ENCODE measurements around the gene SPIB. TPM values are rescaled to one million over a fixed set of nuclear protein-coding genes. Genes with fewer than 3 reads are reported as not detected.
"Not testable (repeated sequence)": the region's sequence is repeated elsewhere in the genome, so short reads cannot be mapped to it uniquely, and the experiment has no call there.

Gene SPIB
- total and polyA plus RNA-seq, 12 donors, result 0.10 to 0.42 (median 0.20) TPM; not detected in 9

DNA sequence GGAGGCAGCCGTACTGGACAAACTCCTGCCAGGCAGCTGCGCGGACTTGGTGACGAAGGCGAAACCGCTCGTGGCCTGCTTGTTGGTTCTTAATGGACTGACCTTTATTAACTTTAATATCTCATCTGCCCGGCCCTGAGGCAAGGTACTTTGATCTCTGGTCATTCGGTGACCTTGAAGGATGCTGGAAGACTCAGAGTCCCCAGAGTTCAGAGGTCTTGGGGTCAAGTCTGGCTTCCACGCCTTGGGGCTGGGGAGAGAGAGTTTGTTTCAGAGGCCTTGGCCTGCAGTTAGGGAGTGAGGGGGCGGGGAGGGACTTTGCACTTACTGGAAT is 47.9 kb downstream of the SPIB start:
- no peaks in the 10 kb centered on the region for H3K36me3 ChIP-seq
- 87 to 91% methylated on average over 11 of the region's 11 CpGs for WGBS, 2 donors
- no peak overlapping the region for H3K27ac ChIP-seq
- H3K9me3 ChIP-seq, result no peaks in the 10 kb centered on the region
- TF ChIP-seq, protein P1, sequence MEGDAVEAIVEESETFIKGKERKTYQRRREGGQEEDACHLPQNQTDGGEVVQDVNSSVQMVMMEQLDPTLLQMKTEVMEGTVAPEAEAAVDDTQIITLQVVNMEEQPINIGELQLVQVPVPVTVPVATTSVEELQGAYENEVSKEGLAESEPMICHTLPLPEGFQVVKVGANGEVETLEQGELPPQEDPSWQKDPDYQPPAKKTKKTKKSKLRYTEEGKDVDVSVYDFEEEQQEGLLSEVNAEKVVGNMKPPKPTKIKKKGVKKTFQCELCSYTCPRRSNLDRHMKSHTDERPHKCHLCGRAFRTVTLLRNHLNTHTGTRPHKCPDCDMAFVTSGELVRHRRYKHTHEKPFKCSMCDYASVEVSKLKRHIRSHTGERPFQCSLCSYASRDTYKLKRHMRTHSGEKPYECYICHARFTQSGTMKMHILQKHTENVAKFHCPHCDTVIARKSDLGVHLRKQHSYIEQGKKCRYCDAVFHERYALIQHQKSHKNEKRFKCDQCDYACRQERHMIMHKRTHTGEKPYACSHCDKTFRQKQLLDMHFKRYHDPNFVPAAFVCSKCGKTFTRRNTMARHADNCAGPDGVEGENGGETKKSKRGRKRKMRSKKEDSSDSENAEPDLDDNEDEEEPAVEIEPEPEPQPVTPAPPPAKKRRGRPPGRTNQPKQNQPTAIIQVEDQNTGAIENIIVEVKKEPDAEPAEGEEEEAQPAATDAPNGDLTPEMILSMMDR (IDR thresholded peaks at IDR 0.05), result no peak
- H3K4me1 ChIP-seq, result no peaks in the 10 kb centered on the region
- peaks cover 0 to 25% (median 5%) of the 10 kb centered on the region in 7 donors for H3K27me3 ChIP-seq
- ATAC-seq, result no peak
- H3K4me3 ChIP-seq, result no peak overlapping the region
- no peak for DNase-seq
- intact Hi-C loops (cut with DNase I), result no loop called here

DNA sequence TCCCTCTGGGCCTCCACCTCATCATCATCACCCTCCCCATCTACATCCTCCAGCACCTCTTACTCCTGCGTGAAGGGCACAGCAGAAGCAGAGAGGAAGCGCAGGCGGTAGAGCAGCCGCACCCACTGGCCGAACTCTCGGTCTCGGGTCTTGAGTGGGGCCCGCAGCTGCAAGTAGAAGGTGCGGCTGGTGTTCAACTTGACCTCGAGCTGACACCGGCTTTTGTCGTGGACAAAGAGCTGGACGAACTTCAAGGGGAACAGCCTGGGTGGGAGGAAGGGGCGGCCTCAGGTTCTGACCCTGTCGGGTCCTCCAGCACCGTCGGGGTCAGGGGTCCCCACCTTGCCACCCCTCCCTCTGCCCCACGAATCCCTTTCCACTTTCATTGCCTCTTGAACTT is 48.8 kb downstream of the SPIB start:
- no peaks in the 10 kb centered on the region for H3K4me1 ChIP-seq
- DNase-seq, result no peak
- 74 to 79% methylated on average over 18 of the region's 18 CpGs for WGBS, 2 donors
- H3K27ac ChIP-seq, result no peak overlapping the region
- TF ChIP-seq, protein P1 (IDR thresholded peaks at IDR 0.05), result no peak
- ATAC-seq, result no peak
- intact Hi-C loops (cut with DNase I), result no loop called here
- no peaks in the 10 kb centered on the region for H3K36me3 ChIP-seq
- H3K9me3 ChIP-seq, result no peaks in the 10 kb centered on the region
- no peak overlapping the region for H3K4me3 ChIP-seq
- H3K27me3 ChIP-seq, result peaks cover 0 to 16% (median 0%) of the 10 kb centered on the region in 7 donors

DNA sequence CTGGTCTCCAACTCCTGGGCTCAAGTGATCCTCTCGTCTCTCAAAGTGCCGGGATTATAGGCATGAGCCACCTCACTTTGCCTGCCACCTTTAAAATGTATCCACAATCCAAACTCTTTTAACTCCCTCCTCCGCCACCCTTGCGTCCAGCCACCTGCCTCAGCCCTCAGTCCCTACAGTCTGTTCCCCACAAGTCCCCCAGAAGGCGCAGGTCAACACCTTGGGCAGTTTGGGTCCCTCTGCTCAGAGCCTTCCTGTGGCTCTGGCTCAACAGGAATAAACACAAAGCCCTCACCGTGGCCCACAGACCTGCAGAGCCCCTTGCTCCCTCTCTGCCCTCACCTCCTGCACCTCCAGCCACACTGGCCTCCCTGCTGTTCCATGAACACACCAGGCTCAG is 50.1 kb downstream of the SPIB start:
- Histone ChIP-seq H3K4me3 (no peak overlapping the region), H3K27me3 (peaks cover 0 to 11% (median 0%) of the 10 kb centered on the region in 7 donors), H3K9me3 (no peaks in the 10 kb centered on the region), H3K4me1 (no peaks in the 10 kb centered on the region), H3K36me3 (no peaks in the 10 kb centered on the region), H3K27ac (no peak overlapping the region)
- WGBS, 2 donors, result 84 to 86% methylated on average over 6 of the region's 6 CpGs
- ATAC-seq (no peak), DNase-seq (no peak)
- TF ChIP-seq, protein P1 (IDR thresholded peaks at IDR 0.05), result no peak
- intact Hi-C loops (cut with DNase I), result no loop called here

DNA sequence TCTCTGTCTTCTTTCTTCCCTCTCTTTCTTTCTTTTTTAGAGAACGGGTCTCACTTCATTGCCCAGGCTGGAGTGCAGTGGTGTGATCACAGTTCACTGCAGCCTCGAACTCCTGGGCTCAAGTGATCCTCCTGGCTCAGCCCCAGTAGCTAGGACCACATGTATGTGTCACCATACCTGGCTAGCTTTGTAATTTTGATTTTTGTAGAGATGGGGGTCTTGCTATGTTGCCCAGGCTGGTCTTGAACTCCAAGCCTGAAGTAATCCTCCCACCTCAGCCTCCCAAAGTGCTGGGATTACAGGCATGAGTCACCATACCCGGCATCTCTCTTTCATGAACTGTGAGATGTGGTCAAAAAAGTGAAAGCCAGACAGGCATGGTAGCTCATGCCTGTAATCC is 54.6 kb downstream of the SPIB start:
- H3K9me3 ChIP-seq; H3K27me3 ChIP-seq; DNase-seq; H3K4me3 ChIP-seq; H3K27ac ChIP-seq; intact Hi-C loops (cut with DNase I); H3K36me3 ChIP-seq; ATAC-seq: not testable (repeated sequence)
- H3K4me1 ChIP-seq, result peaks cover 5 to 19% (median 15%) of the 10 kb centered on the region in 9 donors
- WGBS, 2 donors, result 68 to 78% methylated on average over 3 of the region's 3 CpGs

DNA sequence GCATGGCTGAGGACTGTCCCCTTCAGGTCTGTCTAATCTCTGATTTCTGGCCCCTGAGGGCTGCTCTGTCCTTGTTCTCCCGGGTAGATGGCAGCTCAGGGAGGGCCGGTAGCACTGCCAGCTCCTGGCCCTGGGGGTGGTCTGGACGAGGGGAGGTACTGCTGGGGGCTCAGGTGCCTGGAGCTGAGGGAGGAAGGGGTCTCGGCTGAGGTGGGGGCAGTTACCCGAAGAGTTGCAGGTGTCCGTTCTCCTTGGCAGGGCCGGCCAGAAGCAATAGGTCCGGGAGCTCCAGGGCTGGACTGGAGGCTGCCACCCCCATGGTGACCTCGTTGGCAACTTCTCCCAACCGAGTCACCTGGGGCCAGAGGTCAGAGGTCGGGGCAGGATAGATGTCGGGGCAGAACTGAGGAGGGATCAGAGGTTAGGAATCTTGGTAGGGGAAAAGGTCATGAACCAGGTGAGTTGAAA is 56.4 kb downstream of the SPIB start:
- peaks cover 5 to 25% (median 19%) of the 10 kb centered on the region in 9 donors for H3K4me1 ChIP-seq
- H3K9me3 ChIP-seq, result no peaks in the 10 kb centered on the region
- no peak overlapping the region for H3K27ac ChIP-seq
- no peak for ATAC-seq
- TF ChIP-seq, protein P1 (IDR thresholded peaks at IDR 0.05), result no peak
- no peaks in the 10 kb centered on the region for H3K27me3 ChIP-seq
- no peak overlapping the region for H3K4me3 ChIP-seq
- peaks cover 0 to 22% (median 6%) of the 10 kb centered on the region in 9 donors for H3K36me3 ChIP-seq
- intact Hi-C loops (cut with DNase I), result loop anchor here in 1 of 10 donors (5.0 kb wide), 2 partner anchors 37 to 103 kb away; partner anchors contain the start of genes ASPDH and JOSD2
- no peak for DNase-seq
- 77 to 79% methylated on average over 12 of the region's 12 CpGs for WGBS, 2 donors
